GM10266 (cell line): ENCODE measurements around the gene CCDC47.

Source experiments
- DNase-seq: peaks from one replicate; pipeline ENCODE4 v3.0.0; 2012; ENCODE audit errors: extremely low spot score
- TF ChIP-seq, protein P1 (sequence below): IDR thresholded peaks from 2 replicates; pipeline ENCODE4 v1.5.1; 2012; ENCODE audit warnings: mild to moderate bottlenecking, low read depth; ENCODE audit not compliant: control insufficient read depth, insufficient read depth; ENCODE audit errors: missing control alignments

CCDC47 gene, protein sequence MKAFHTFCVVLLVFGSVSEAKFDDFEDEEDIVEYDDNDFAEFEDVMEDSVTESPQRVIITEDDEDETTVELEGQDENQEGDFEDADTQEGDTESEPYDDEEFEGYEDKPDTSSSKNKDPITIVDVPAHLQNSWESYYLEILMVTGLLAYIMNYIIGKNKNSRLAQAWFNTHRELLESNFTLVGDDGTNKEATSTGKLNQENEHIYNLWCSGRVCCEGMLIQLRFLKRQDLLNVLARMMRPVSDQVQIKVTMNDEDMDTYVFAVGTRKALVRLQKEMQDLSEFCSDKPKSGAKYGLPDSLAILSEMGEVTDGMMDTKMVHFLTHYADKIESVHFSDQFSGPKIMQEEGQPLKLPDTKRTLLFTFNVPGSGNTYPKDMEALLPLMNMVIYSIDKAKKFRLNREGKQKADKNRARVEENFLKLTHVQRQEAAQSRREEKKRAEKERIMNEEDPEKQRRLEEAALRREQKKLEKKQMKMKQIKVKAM

DNA sequence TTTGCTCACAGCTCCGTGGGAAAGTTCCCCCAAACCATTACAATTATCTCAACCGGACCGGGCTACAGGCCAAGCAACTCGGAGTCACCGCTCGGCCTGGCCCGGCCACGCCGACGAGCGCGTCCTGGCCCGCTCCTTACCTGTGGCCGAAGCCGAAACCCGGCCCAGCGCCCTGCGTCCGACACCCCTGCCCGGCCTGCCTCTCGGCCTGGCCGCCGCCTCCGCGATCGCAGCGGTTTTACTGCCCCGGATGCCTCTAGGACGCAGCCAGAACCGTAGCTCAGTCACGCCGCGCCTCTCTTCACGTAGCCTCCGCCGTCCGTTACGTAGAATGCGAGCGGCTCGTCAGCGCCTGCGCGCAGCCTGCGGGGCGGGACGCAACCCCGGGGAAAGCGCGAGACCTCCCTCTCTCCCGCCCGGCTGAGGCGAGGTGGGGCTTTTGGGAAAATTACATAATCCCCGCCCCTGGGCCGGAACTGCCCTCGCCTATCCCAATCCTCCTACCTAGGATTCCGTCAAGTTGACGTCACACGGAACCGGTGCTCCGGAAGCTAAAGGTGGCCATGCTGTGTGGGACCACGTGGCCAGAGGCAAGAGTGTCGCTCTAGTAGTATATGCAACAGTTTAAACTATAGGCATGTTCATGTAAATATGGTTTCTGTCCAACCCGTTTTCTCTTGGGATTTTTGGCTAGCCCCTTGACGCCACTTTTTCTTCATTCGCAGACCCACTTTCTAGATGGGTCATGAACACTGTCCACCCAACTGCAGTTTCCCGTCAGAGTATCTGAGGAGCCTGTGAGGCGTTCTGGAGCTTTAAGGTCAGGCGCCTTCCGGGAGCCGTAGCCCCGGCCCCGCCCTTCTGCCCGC is at the start of gene CCDC47:
Gene CCDC47 (minus strand): TSS at position 326 of the 869 bp plus-strand sequence. CDS start 7,422 bp downstream, outside the sequence.
- DNase-seq = peak; percentile 99
- TF ChIP-seq, protein P1, sequence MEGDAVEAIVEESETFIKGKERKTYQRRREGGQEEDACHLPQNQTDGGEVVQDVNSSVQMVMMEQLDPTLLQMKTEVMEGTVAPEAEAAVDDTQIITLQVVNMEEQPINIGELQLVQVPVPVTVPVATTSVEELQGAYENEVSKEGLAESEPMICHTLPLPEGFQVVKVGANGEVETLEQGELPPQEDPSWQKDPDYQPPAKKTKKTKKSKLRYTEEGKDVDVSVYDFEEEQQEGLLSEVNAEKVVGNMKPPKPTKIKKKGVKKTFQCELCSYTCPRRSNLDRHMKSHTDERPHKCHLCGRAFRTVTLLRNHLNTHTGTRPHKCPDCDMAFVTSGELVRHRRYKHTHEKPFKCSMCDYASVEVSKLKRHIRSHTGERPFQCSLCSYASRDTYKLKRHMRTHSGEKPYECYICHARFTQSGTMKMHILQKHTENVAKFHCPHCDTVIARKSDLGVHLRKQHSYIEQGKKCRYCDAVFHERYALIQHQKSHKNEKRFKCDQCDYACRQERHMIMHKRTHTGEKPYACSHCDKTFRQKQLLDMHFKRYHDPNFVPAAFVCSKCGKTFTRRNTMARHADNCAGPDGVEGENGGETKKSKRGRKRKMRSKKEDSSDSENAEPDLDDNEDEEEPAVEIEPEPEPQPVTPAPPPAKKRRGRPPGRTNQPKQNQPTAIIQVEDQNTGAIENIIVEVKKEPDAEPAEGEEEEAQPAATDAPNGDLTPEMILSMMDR = no peak

DNA sequence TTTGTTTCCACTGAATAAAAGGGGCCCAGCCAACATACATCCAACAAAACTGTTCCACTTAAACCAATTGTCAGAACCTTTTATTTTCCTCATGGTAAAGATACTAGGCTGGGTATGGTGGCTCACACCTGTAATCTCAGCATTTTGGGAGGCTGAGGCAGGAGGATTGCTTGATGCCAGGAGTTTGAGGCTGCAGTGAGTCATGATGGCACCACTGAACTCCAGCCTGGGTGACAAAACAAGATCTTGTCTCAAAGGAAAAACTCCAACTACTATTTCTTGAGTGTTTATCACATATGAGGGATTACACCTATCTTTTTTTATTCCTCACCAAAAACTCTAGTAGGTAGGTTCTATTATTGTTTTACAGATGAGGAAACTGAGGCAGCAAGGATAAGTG is 49.1 kb upstream of the CCDC47 start:
- TF ChIP-seq, protein P1 = no peak
- DNase-seq = no peak

DNA sequence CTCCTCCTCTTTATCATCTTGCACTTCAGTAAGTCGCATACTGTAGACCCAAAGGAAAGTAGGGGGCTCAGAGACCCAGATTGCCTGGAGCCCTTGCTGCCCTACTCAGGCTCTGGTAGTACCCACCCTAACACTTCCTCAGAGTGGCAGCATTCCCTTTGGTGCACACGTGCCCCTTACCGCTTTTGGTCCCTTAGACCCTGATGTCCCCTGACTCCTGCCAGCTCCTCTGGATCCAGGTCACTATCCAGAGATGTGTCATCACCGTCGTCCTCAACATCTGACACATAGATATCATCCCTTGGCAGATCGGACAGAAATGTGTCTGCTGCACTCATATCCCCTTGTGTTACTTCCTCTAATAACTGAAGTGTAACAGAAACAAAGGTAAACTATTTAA is 48.4 kb upstream of the CCDC47 start:
- no peak for DNase-seq

DNA sequence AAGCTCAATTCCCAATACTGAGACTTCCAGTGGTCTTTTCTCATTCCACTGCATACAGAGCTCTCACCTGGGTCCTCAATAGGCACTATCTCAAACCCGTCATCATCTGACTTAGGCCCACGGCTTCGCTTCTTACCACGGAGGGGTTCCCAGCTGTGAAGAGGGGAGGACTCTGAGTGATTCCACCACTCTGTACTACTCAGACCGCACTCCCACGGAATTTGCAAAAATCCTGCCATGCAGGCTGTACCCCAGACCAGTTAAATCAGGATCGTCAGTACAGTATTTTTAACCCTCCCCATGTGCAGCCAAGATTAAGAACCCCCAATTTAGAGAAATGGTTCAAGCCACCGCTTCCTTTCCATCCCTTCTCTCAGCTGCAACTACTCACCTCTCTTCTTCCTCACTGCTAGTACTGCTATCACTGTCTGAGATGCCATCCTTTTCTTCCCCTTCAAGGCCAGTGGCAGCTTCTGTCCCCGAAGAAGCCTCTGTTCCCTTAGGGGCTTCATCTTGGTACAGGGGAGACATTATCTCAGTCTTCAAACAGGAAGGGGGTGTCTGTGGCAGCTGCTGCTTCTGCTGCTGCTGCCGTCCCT is 47.7 kb upstream of the CCDC47 start:
- DNase-seq = no peak
- TF ChIP-seq, protein P1 = no peak

More for the DNA sequence above, 48.4 kb upstream of the CCDC47 start:
- TF ChIP-seq, protein P1 = no peak

DNA sequence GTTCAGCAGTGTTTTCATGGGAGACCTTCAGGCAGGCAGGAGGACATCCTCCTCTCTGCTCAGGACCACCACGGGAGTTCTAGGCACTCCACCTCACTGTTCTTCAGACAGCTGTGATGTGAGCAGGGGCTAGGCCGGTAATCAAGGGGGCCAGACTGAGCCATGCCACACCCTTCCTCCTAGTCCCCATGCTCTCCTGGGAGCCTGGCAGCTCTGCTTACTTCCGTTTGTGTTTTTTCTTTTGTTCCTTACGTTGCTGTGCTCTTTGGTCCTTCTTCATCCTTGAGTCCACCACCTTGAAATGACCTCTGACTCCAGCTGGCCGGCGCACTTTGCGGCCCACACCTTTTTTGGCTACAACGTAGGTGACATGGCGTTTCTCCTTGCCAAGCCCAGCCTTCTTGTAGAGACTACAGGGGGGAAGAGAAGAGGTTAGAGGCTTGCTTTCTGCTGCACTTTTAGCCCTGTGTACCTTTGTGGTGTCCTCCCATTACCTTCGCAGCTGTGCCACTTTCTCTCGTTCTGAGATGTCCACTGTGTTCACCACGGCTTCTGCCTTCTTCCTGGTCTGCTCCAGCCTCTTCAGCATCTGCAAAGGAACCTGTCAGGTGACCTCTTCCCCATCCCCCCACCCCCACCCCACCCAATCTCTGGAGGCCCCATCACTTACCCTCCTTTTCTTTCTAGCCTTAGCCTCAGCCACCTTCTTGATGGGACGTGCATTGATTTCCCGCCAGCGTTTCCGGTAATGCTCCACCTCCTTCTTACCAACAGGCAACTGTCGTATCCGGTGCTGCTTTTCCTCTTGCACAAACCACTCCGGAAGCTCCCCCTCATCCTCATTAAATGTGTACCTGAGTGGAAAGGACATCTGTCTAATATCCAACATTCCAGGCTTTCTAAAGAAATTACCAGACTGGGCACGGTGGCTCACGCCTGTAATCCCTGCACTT is 46.5 kb upstream of the CCDC47 start:
- no peak for DNase-seq
- TF ChIP-seq, protein P1 = no peak

DNA sequence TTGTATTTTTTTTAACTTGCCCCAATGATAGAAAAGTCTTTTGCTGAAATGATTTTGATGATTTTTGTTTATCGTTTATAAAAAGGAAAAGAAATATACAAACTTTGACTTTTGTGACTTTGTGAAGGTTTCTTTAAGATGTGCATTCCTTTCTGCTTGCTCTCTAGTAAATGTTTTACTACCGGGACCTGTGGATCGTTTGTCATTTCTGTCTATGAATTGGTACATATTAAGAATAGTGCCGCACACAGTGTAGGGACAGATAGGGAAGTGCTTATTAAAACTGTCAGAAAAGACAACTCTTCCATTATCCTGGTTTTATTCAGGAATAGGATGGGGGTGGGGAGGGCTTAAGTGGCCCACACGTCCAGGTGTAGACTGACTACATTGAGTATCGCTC is 45.7 kb upstream of the CCDC47 start:
- no peak for DNase-seq
- TF ChIP-seq, protein P1 = no peak
